GM18511 (cell line): ENCODE measurements around the gene POLR1C.
"Not testable (repeated sequence)": the region's sequence is repeated elsewhere in the genome, so short reads cannot be mapped to it uniquely, and the experiment has no call there.

Experiments
- ATAC-seq: cut with Tn5 transposase; IDR thresholded peaks from one replicate; pipeline ENCODE4 v1.9.1; 2021; ENCODE audit warnings: mild to moderate bottlenecking, moderate library complexity; ENCODE audit not compliant: unreplicated experiment

Gene POLR1C

GRCh38 chr6:43557620-43558019, 40.7 kb downstream of the POLR1C start:
- not testable (repeated sequence) for ATAC-seq

- no peak for ATAC-seq
Observed at GRCh38 chr6:43559328-43559727, 42.4 kb downstream of the POLR1C start.

- ATAC-seq: no peak
Observed at GRCh38 chr6:43570876-43571441, 54.1 kb downstream of the POLR1C start.
